ENCODE measurements around the gene ITGB4.
A peak's percentile ranks its signal among the peaks of the same experiment; 100 is the strongest.

Gene ITGB4

DNA sequence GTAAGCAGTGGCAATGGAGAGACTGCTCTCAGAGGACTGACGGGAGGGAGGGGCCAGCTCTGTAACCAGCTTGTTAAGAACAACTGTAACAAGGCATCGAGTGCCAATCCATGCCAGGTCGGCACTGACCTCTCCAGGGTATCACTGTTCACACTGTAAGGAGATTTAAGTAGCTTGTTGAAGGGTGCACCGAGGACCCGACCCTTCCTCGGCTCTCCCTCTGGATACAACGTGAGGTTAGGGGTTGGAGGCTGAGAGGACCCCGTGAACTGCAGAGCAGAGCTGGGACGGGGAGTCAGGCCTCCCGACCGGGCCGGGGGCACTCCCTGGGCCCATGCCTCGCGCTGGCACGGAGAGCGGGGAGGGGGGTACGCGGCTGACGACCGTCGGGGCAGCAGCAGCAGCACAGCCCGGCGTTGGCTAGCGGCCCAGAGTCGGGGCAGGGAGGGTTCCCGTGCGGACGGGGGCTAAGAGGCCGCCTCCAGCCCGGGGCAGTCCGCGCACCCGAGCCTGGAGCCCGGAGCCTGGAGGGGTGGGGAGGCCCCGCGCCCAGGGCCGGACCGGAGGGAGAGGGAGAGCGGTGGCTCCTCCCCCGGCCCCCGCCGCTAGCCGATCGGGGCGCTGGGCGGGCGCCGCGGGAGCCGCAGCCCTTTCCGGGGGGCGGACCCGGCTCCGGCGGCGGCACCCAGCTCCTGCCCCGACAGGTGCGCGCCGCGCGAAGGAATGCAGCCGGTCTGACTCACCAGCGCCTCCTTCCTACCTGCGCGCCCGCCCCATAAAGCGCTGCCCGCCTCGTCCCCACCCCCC lies at the start of gene ITGB4:
ITGB4 (plus strand) TSS at position 804 of the 807 bp plus-strand sequence. CDS start 3,245 bp downstream, outside the sequence.
- peak; percentile 62 for DNase-seq

GRCh38 chr17:75672011-75672410 lies 49.2 kb upstream of the ITGB4 start:
- DNase-seq = no peak

- DNase-seq = no peak
Measured at GRCh38 chr17:75673487-75673886, 47.8 kb upstream of the ITGB4 start.

GRCh38 chr17:75676461-75676860 lies 44.8 kb upstream of the ITGB4 start:
- no peak for DNase-seq

DNA sequence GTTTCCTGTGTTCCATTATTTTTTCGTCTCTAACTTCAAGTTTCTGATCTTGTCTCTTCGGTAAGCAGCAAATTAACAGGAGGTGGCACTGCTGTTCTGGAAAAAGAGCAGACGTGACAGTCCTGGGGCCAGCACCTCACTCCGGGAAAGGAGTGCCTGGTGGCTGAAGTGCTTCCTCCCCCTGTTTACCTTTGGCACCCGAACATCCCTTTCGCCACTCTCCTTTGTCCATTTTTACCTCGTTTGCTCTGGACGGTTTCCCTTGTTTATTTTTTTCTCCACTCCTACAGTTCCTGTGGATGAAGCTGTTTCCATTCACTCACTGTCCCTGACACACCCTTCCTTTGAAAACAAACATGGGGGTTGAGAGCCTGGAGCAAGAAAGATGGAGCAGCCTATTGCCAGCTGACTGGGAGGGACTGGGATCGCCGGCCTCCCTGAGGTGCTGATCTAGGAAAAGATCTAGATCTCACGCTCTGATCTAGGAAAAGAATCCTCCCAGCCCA lies 41.5 kb upstream of the ITGB4 start:
- DNase-seq = no peak

DNA sequence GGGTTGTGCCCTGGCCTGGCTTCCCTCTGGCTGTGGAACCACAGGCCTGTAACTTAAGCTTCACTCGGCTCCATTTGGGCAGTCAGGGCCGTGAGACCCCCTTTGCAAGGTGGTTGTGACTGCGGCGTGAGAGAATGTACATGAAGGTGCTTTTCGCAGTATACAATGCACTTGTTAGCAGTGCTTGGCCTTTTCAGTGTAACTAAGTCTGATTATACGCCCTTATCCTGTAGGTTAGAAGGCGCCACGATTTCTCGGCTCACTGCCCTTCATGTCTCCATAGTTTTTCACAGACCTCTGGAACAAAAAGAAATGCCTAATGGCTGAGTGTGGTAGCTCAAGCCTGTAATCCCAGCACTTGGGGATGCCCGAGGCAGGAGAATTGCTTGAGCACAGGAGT lies 40.8 kb upstream of the ITGB4 start:
- no peak for DNase-seq

DNA sequence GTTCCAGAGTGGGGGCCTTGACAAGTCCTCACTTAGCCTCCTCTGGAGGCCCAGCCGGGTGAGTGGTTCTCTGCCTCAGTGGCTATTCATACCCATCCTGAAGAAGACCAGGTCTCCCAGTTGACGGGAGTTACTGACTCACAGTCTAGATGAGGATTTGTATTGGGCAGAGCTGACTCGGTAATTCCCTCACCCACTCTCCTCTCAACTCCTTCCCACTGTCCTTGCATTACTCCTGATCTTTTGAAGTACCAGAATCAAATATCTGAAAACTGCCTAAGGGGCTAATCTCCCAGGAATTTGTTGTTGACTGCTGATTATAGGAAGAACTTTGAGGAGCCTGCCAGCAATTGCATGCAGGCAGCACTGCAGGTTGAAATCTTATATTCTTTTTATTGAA lies 40.0 kb upstream of the ITGB4 start:
- DNase-seq = no peak

DNA sequence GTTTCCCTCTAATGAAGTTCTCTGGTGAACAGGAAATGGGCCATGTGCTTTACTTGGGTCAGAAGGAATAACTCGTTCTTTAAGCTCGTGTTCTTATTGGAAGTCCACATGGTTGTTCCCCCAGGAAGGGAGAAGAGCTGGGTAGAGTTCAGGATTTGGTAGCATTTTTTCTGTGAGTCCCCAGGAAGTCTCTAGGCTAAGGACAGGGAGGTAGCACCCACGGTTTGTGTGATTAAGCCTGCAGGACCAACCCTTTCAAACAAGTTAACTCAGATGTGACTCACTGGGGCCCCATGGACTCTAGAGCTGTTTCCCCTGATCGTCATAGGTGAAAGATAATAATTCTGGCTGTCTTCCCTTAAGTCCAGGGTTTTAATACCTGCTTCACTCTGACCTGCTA lies 37.7 kb upstream of the ITGB4 start:
- DNase-seq = no peak

- no peak for DNase-seq
Measured at GRCh38 chr17:75684249-75684648, 37.0 kb upstream of the ITGB4 start.

DNA sequence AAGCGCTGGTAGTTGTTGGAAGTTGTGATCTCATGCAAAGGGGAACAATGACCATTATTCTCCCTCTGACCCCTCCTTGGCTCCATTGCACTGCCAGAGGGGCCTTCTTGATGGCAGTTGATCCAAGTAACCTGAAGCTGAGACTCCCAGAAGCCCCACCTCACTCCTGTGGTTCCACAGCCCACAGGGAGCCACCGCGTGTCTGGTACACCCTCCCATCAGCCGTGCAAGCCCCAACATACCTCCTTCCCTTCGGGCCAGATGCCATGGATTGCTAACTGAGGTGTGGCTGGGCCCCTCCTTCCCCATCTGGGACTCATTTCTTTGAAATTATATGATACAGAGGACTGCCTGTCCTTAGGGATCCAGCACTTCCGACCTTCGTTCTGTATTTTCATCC lies 36.3 kb upstream of the ITGB4 start:
- DNase-seq = no peak

GRCh38 chr17:75685499-75685898 lies 35.8 kb upstream of the ITGB4 start:
- no peak for DNase-seq

- no peak for DNase-seq
Measured at GRCh38 chr17:75688209-75688825, 32.9 kb upstream of the ITGB4 start.

DNA sequence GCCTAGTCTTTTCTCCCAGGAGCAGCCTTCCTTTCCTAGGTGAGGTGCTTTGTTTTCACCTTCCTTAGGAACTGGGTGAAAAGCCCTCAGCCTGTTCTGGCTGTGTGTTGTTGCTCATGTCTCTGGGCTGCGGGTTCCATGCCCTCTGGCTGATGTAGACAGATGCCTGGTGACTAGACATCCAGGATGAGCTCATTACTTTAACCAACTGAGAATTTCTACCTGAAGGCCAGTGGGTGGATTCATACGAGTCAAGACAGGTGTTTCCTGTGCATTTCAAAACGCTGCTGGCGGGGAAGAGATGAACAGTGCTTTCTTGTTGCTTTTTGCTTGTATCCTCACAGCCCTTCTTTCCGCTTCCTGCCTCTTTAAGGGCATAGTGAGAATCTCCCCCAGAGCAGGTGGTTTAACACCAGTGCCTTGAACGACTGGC lies 31.8 kb upstream of the ITGB4 start:
- peak; percentile 49 for DNase-seq

GRCh38 chr17:75691371-75691791 lies 29.9 kb upstream of the ITGB4 start:
- no peak for DNase-seq

GRCh38 chr17:75691801-75692626 lies 29.2 kb upstream of the ITGB4 start:
- DNase-seq = no peak

DNA sequence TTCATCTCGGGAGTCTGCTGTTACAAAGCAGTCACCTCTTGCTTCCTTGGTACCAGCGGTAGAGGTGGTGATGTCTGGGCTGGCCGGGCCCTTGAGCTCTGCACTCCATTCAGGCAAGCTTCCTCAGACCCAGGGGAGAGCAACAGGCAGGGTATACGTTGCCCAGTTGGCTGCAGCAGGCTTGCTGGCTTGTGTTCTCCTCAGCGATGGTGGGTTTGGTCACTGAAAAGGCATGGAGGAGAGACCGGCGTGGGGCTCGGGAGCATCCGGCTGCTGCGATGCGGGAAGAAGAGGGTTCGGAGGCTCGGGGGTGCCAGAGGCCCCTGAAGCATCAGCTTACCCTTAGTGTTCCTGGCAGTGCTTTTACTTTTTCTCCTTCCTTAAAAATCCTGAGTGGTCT lies 28.3 kb upstream of the ITGB4 start:
- no peak for DNase-seq

DNA sequence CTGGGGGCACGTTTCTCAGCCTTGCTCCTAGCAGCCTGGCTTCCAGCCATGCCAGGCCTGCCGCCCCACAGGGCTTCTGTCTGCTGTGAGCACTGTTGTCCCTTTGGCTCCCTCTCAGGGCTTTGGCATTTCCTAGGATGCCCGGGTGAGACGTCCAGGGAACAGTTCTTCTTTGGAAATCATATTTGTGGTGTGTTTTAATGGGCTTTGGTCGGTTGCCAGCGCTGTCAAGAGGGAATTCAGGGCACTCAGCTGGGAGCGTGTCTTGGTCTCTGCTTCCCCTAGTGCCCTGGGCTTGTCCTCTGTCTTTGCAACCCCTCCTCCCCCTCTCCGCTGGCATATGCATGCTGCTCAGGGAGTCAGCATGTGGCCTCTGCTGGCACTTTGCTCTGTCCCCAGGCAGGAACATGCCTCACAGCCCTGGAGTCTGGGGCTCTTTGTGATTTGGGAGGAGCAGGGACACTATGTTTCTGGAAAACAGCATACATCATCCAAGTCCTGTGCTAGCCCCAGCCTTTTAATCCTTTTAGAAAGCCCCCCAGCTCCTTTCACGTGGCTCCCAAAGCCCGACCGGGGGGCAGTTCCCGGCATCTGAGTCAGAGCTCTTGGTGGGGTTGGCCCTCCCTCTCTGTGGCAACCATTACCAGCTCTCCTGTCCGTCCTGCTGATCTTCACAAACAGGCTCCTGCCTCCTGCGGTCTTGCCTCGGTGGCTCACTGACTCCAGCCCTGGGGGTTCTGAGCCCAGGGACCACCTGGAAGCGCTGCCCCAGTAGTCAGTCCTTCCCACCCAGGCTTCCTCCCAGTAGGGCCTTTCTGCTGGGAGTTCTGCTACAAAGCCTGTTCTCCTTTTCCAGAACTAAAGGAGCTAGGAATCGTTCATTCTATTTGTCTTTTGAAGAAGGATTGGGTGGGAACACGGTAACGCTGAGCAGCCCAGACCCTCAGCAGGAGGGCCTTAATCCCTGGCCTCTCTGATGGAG lies 27.5 kb upstream of the ITGB4 start:
- DNase-seq = no peak

- no peak for DNase-seq
Measured at GRCh38 chr17:75694536-75694935, 26.7 kb upstream of the ITGB4 start.

- DNase-seq = no peak
Measured at GRCh38 chr17:75695141-75695829, 26.0 kb upstream of the ITGB4 start.

- no peak for DNase-seq
Measured at GRCh38 chr17:75695830-75696271, 25.4 kb upstream of the ITGB4 start.

- DNase-seq = no peak
Measured at GRCh38 chr17:75697651-75698291, 23.5 kb upstream of the ITGB4 start.

Data from CD4-positive, alpha-beta T cell treated with Interferon gamma for 1 hour (primary cell).